Activated CD4-positive, alpha-beta T cell treated with anti-CD3 and anti-CD28 coated beads for 36 hours (primary cell): ENCODE measurements around the gene OLA1. TPM values are rescaled to one million over a fixed set of nuclear protein-coding genes. Genes with fewer than 3 reads are reported as not detected.
"Not testable (repeated sequence)": the region's sequence is repeated elsewhere in the genome, so short reads cannot be mapped to it uniquely, and the experiment has no call there.

Source experiments
- ATAC-seq: fragments of 200-7000 bp; cut with Tn5 transposase; one replicate; pipeline ENCODE4 v1.10.0; 2021; ENCODE audit warnings: mild to moderate bottlenecking, moderate library complexity
- CTCF ChIA-PET: fragments of 350-600 bp; sonication (Branson Sonifier 250); formaldehyde crosslinking; loops from one replicate; lab custom pipeline; 2021; ENCODE audit warnings: antibody characterized with exemption; lab: Charles Lee
- POLR2A ChIA-PET: fragments of 350-600 bp; sonication (Branson Sonifier 250); formaldehyde crosslinking; loops from one replicate; lab custom pipeline; 2021; ENCODE audit warnings: antibody characterized with exemption, inconsistent platforms; lab: Charles Lee
- DNase-seq: peaks from one replicate; pipeline ENCODE4 v3.0.0-alpha.2; 2020
- H3K27ac Mint-ChIP-seq: one replicate; pipeline ENCODE4 v1.8.0; 2021; ENCODE audit warnings: mixed read lengths
- H3K27me3 Mint-ChIP-seq: one replicate; pipeline ENCODE4 v1.8.0; 2021; ENCODE audit warnings: mixed read lengths
- H3K36me3 Mint-ChIP-seq: one replicate; pipeline ENCODE4 v1.8.0; 2021; ENCODE audit warnings: low read depth, mixed read lengths
- H3K4me1 Mint-ChIP-seq: one replicate; pipeline ENCODE4 v1.8.0; 2021; ENCODE audit warnings: mixed read lengths
- H3K4me3 Mint-ChIP-seq: one replicate; pipeline ENCODE4 v1.8.0; 2021; ENCODE audit warnings: mild to moderate bottlenecking, moderate library complexity, mixed read lengths
- H3K9me3 Mint-ChIP-seq: one replicate; pipeline ENCODE4 v1.8.0; 2021; ENCODE audit warnings: low read depth, mixed read lengths
- intact Hi-C, 2 experiments: fragments of 100-400 bp; cut with DNase I in 1 of 2; cut with micrococcal nuclease in 1 of 2; formaldehyde crosslinking; loops; one replicate each; pipeline versions ENCODE4 v1.14.2 to v1.15.1; 2022 to 2024; cut with DNase I, micrococcal nuclease
- total RNA-seq, 2 experiments: library from RNA; stranded (reverse); gene quantifications; one replicate each; pipeline ENCODE4 v1.2.3, GENCODE V29; 2021

OLA1 gene
- total RNA-seq, 2 experiments from 2014 or later = 136 to 157 TPM

DNA sequence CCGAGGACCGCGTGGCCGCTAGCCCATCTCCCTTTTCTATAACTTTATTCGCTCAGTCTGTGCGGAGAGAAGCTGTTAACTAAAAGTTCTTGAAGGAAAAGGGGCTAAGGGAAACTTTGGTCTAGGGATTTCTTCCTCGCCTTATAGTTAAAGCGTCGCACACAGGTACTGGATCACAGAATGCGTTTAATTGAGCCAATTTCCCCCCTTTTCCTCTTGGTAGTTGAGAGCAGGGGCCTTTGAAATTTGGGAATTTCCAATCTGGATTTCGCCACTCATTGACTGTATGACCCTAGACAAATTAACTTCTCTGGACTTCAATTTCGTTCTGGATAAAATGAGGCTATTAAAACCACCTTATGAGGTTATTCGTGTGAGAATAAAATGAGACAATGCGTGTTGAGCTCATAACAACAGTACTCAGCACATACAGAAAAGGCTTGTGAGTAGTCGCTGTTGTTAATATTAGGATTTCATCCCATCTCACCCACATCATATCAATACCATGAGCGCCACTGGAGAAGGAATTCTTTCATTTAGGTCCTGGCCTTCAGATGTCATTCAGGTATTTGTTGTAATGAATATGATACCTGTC is 763 bp upstream of the OLA1 start:
- no peak for DNase-seq
- H3K4me3 Mint-ChIP-seq = peak overlapping the region; percentile 81
- no peak for ATAC-seq
- CTCF ChIA-PET = interaction anchor here (0.5 to 1.8 kb wide), 7 partner anchors 9 to 609 kb away, joined by 3 to 7 read pairs (median 3); no protein-coding TSS in a partner anchor
- peaks cover 21% of the 10 kb centered on the region for H3K36me3 Mint-ChIP-seq
- peaks cover 26% of the 10 kb centered on the region for H3K4me1 Mint-ChIP-seq
- H3K27me3 Mint-ChIP-seq = no peaks in the 10 kb centered on the region
- POLR2A ChIA-PET = interaction anchor here (1.0 kb wide), 1 partner anchor 146 kb away, joined by 3 read pairs; the partner anchor contains the start of gene SCRN3
- no peaks in the 10 kb centered on the region for H3K9me3 Mint-ChIP-seq
- peak overlapping the region; percentile 85 for H3K27ac Mint-ChIP-seq
- intact Hi-C loops = loop anchor here (1.0 to 10.0 kb wide), 11 partner anchors 78 to 1753 kb away; partner anchors contain the start of genes SP3 (in 2 of the 2), ATF2 (in 1 of the 2), GPR155 (in 1 of the 2) and LNPK (in 1 of the 2)

DNA sequence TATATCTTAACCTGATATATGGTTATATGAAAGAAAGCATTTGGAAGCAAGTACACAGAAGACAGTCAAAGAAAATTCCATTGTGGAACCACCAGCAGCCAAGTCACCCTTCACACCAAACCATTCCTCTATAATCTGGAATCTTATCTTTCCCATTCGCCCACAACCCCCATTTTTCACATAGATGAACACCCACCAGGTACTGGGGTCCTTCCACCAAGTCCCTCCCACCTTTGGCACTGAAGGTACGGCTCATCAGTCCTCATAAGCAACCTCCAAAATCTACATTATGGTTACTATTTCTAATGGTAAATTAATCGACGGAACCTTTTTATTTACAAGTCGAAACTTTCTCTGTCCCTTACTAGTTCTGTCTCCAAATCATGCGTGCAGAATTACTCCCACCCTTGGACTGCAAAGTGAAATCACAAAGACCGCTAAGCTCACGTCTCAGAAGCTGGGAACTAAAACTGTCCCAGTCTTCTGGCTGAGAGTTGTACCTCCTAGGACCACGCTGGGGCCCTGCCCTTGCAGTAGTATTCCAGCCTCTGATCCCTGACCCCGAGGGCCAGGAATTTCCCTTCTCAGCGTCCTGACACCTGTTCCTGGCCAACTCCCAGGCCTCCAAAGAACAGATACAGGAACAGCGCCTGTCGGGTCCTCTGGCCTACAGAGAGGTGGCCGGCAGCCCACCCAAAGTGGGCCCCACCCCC is 702 bp downstream of the OLA1 start:
- ChIA-PET CTCF (interaction anchor here (1.0 to 2.0 kb wide), 4 partner anchors 10 to 97 kb away, joined by 3 to 9 read pairs (median 4); no protein-coding TSS in a partner anchor), POLR2A (interaction anchor here (0.6 kb wide), 1 partner anchor 225 kb away, joined by 6 read pairs; no protein-coding TSS in a partner anchor)
- Mint-ChIP-seq H3K27ac (peak overlapping the region; percentile 76), H3K9me3 (no peaks in the 10 kb centered on the region), H3K4me1 (peaks cover 31% of the 10 kb centered on the region), H3K4me3 (peak overlapping the region; percentile 90), H3K36me3 (peaks cover 28% of the 10 kb centered on the region), H3K27me3 (no peaks in the 10 kb centered on the region)
- ATAC-seq = no peak
- no peak for DNase-seq
- intact Hi-C loops = loop anchor here (1.0 to 10.0 kb wide), 11 partner anchors 79 to 1755 kb away; partner anchors contain the start of genes SP3 (in 2 of the 2), ATF2 (in 1 of the 2), GPR155 (in 1 of the 2) and LNPK (in 1 of the 2)

DNA sequence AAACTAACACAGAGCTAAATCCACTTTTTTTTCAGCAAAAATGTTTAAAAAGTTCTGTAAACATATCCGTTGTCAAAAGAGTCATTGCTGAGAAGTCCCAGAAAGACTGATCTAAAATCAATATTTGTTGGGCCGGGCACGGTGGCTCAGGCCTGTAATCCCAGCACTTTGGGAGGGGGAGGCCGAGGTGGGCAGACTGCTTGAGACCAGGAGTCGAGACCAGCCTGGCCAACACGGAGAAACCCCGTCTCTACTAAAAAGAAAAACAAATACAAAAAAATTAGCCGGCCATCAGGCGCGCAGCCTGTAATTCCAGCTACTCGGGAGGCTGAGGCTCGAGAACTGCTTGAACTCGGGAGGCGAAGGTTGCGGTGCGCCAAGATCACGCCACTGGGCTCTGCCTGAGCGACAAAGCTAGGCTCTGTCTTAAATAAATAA is 1.4 kb downstream of the OLA1 start:
- Mint-ChIP-seq H3K27ac (no peak overlapping the region), H3K36me3 (peaks cover 35% of the 10 kb centered on the region), H3K4me1 (peaks cover 33% of the 10 kb centered on the region), H3K27me3 (no peaks in the 10 kb centered on the region), H3K4me3 (peak overlapping the region; percentile 90), H3K9me3 (no peaks in the 10 kb centered on the region)
- POLR2A ChIA-PET = no interaction called here
- intact Hi-C loops = loop anchor here (5.0 to 10.0 kb wide), 5 partner anchors 95 to 1755 kb away; partner anchors contain the start of genes ATF2 (in 1 of the 2), LNPK (in 1 of the 2) and SP3 (in 1 of the 2)
- no peak for DNase-seq
- ATAC-seq = no peak
- CTCF ChIA-PET = interaction anchor here (1.2 to 2.0 kb wide), 2 partner anchors 10 to 94 kb away, joined by 3 to 9 read pairs; no protein-coding TSS in a partner anchor

DNA sequence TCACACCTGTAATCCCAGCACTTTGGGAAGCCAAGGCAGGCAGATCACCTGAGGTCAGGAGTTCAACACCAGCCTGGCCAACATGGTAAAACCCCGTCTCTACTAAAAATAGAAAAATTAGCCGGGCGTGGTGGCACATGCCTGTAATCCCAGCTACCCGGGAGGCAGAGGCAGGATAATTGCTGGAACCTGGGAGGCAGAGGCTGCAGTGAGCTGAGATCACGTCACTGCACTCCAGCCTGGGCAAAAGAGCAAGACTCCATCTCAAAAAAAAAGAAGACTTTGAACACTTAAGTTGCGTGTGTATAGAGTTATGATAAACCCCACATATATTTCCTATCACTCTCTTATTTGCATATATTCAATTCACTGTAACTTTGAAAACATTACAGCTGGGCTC is 2.7 kb downstream of the OLA1 start:
- POLR2A ChIA-PET = interaction anchor here (0.7 kb wide), 1 partner anchor 301 kb away, joined by 6 read pairs; no protein-coding TSS in a partner anchor
- H3K27me3 Mint-ChIP-seq, H3K27ac Mint-ChIP-seq, H3K9me3 Mint-ChIP-seq, H3K4me3 Mint-ChIP-seq, ATAC-seq, DNase-seq, CTCF ChIA-PET: not testable (repeated sequence)
- H3K36me3 Mint-ChIP-seq = peaks cover 45% of the 10 kb centered on the region
- H3K4me1 Mint-ChIP-seq = peaks cover 34% of the 10 kb centered on the region
- intact Hi-C loops = loop anchor here (5.0 to 10.0 kb wide), 5 partner anchors 97 to 1757 kb away; partner anchors contain the start of genes ATF2 (in 1 of the 2), LNPK (in 1 of the 2) and SP3 (in 1 of the 2)

DNA sequence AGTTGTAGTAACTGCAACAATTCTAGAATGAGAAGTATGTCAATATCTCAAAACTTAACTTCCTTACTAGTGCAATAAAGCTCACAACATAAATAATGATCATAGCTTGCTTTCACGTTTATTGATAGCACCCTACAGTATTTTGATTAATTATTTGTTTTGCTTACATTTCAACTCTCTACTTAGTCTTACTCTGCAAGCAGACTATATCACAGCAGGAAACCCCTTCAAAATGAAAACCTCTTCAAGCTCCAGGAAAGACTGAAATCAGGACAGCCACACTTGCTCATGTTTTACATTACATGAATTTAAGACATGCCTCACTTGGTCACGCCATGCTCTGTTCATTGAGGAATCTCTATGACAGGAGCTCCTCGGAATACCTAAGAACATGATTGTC is 3.3 kb downstream of the OLA1 start:
- DNase-seq (no peak), ATAC-seq (no peak)
- H3K36me3 Mint-ChIP-seq = peaks cover 45% of the 10 kb centered on the region
- POLR2A ChIA-PET = interaction anchor here (0.7 kb wide), 1 partner anchor 235 kb away, joined by 3 read pairs; no protein-coding TSS in a partner anchor
- peaks cover 34% of the 10 kb centered on the region for H3K4me1 Mint-ChIP-seq
- CTCF ChIA-PET = no interaction called here
- no peak overlapping the region for H3K27ac Mint-ChIP-seq
- intact Hi-C loops = loop anchor here (5.0 to 10.0 kb wide), 5 partner anchors 97 to 1757 kb away; partner anchors contain the start of genes ATF2 (in 1 of the 2), LNPK (in 1 of the 2) and SP3 (in 1 of the 2)
- no peaks in the 10 kb centered on the region for H3K27me3 Mint-ChIP-seq
- H3K9me3 Mint-ChIP-seq = no peaks in the 10 kb centered on the region
- no peak overlapping the region for H3K4me3 Mint-ChIP-seq

DNA sequence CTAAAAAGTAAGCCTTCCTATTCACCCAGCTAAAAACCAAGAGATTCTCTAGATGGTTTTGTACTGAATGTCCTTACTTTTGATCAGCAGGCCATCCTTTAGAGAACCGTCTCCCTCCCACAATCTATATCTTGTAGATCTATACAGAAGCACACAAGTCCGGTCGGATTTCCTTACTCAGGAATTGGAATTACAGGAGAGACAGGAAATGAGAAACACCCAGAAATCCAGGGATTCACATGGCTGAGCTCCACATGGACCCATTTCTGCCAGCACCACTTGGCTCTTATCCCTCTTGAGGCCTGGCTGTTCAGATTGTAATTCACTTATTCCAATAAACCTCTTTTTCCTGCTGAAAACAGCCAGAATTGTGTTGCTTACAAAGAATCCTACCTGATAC is 4.5 kb downstream of the OLA1 start:
- Mint-ChIP-seq H3K27ac (no peak overlapping the region), H3K9me3 (no peaks in the 10 kb centered on the region), H3K4me3 (no peak overlapping the region), H3K4me1 (peaks cover 31% of the 10 kb centered on the region), H3K27me3 (no peaks in the 10 kb centered on the region), H3K36me3 (peaks cover 46% of the 10 kb centered on the region)
- no peak for ATAC-seq
- intact Hi-C loops = loop anchor here in 1 of 2 experiments (10.0 kb wide), 1 partner anchor 279 kb away; the partner anchor contains the start of gene SP3
- ChIA-PET CTCF (interaction anchor here (0.6 kb wide), 1 partner anchor 969 kb away, joined by 3 read pairs; no protein-coding TSS in a partner anchor), POLR2A (no interaction called here)
- no peak for DNase-seq

DNA sequence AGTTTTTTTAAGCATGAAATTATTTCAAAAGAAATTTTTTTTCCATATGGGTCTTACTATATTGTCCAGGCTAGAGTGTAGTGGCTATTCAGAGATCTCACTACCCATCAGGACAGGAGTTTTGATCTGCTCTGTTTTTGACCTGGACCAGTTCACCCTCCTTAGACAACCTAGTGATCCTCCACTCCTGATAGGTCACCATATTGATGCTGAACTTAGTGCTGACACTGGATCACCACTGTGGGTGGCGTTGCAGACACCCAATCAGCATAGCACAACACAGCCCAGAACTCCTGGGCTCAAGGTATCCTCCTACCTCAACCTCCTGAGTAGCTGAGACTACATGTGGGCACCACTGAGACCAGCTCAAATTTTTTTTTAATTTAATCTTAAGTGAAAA is 8.2 kb downstream of the OLA1 start:
- no peaks in the 10 kb centered on the region for H3K27me3 Mint-ChIP-seq
- CTCF ChIA-PET = interaction anchor here (0.7 to 1.7 kb wide), 3 partner anchors 9 to 27 kb away, joined by 3 to 7 read pairs (median 3); partner anchors contain the start of gene OLA1
- no peaks in the 10 kb centered on the region for H3K9me3 Mint-ChIP-seq
- H3K36me3 Mint-ChIP-seq = peaks cover 35% of the 10 kb centered on the region
- peaks cover 26% of the 10 kb centered on the region for H3K4me1 Mint-ChIP-seq
- no peak overlapping the region for H3K4me3 Mint-ChIP-seq
- no peak for DNase-seq
- H3K27ac Mint-ChIP-seq = no peak overlapping the region
- intact Hi-C loops = loop anchor here in 1 of 2 experiments (10.0 kb wide), 1 partner anchor 275 kb away; the partner anchor contains the start of gene SP3
- ATAC-seq = no peak
- POLR2A ChIA-PET = interaction anchor here (0.6 kb wide), 1 partner anchor 85 kb away, joined by 7 read pairs; no protein-coding TSS in a partner anchor

DNA sequence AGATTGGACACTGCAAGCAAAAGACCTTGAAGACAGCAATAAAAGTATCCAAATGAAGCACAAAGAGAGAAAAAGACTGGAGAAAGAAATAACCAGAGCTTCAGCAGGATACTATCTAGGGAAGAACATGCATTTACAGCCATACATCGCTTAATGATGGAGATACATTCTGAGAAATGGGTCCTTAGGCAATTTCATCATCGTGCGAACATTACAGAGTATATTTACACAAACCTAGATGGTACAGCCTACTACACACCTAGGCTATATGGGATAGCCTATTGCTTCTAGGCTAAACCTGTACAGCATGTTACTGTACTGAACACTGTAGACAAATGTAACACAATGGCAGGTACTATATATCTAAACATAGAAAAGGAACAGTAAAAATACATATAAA is 11.9 kb downstream of the OLA1 start:
- CTCF ChIA-PET = interaction anchor here (1.4 kb wide), 1 partner anchor 11 kb away, joined by 9 read pairs; no protein-coding TSS in a partner anchor
- DNase-seq (no peak), ATAC-seq (no peak)
- no peaks in the 10 kb centered on the region for H3K9me3 Mint-ChIP-seq
- POLR2A ChIA-PET = no interaction called here
- peaks cover 35% of the 10 kb centered on the region for H3K4me1 Mint-ChIP-seq
- no peak overlapping the region for H3K4me3 Mint-ChIP-seq
- intact Hi-C loops = no loop called here
- H3K36me3 Mint-ChIP-seq = peaks cover 18% of the 10 kb centered on the region
- no peaks in the 10 kb centered on the region for H3K27me3 Mint-ChIP-seq
- no peak overlapping the region for H3K27ac Mint-ChIP-seq

DNA sequence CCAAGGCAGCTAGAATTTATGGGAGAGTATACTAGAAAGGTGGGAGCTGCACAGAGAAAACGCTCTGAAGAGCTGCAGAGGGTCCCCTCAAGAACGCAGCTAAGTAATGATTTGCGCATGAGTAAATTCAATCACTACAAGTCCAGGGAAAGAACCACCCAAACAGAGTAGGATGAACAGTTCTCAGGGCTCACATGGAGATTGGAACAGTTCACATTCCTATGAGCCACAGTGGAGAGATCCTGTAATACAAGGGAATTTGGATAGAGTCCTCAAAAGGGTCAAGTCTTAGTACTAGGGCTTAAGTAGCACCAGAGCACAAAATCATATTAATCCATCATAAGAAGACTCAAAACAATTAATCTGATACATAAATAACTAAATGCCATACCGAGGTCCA is 12.7 kb downstream of the OLA1 start:
- no peak for ATAC-seq
- ChIA-PET CTCF (interaction anchor here (1.1 kb wide), 1 partner anchor 41 kb away, joined by 3 read pairs; no protein-coding TSS in a partner anchor), POLR2A (no interaction called here)
- H3K27ac Mint-ChIP-seq = no peak overlapping the region
- H3K4me3 Mint-ChIP-seq = no peak overlapping the region
- H3K36me3 Mint-ChIP-seq = peaks cover 14% of the 10 kb centered on the region
- H3K4me1 Mint-ChIP-seq = peaks cover 35% of the 10 kb centered on the region
- no peaks in the 10 kb centered on the region for H3K9me3 Mint-ChIP-seq
- intact Hi-C loops = no loop called here
- H3K27me3 Mint-ChIP-seq = no peaks in the 10 kb centered on the region
- DNase-seq = no peak

DNA sequence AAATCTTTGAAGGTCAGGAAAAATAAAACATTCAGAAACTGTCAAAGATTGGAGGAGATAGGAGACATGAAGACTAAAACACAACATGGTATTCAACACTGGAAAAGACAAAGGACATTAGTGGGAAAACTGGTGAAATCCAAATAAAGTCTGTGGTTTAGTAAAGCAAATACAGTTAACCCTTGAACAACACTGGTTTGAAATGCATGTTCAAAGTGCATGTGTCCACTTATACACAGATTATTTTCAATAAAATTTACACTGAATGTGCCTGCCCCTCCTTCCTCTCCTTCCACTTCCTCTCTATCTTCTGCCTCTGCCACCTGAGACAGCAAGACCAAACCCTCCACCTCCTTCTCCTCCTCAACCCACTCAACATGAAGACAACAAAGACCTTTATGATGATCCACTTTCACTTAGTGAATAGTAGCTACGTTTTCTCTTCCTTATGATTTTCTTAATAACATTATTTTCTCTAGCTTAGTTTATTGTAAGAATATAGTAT is 14.5 kb downstream of the OLA1 start:
- Mint-ChIP-seq H3K27me3 (no peaks in the 10 kb centered on the region), H3K36me3 (peaks cover 20% of the 10 kb centered on the region), H3K27ac (no peak overlapping the region), H3K9me3 (no peaks in the 10 kb centered on the region), H3K4me1 (peaks cover 31% of the 10 kb centered on the region), H3K4me3 (no peak overlapping the region)
- ATAC-seq (no peak), DNase-seq (no peak)
- ChIA-PET CTCF (no interaction called here), POLR2A (no interaction called here)
- intact Hi-C loops = no loop called here
